GM13977 (cell line): ENCODE data around the gene BAIAP2.

Source experiments
- DNase-seq: peaks from one replicate; pipeline ENCODE4 v3.0.0; 2012; ENCODE audit warnings: low spot score
- CTCF ChIP-seq: IDR thresholded peaks from 2 replicates; pipeline ENCODE4 v1.5.1; 2012; ENCODE audit warnings: mild to moderate bottlenecking, control low read depth; ENCODE audit not compliant: insufficient read depth; ENCODE audit errors: extremely low read depth, missing control alignments
- in situ Hi-C: fragments of 300-500 bp; cut with MboI; formaldehyde crosslinking; loops from one replicate; pipeline ENCODE4 v1.12.0; 2022; ENCODE audit warnings: low sequenced_read_pairs, low pct_unique_long_range_greater_than_20kb, mixed read lengths, inconsistent platforms; ENCODE audit not compliant: unreplicated experiment

The BAIAP2 gene

DNA sequence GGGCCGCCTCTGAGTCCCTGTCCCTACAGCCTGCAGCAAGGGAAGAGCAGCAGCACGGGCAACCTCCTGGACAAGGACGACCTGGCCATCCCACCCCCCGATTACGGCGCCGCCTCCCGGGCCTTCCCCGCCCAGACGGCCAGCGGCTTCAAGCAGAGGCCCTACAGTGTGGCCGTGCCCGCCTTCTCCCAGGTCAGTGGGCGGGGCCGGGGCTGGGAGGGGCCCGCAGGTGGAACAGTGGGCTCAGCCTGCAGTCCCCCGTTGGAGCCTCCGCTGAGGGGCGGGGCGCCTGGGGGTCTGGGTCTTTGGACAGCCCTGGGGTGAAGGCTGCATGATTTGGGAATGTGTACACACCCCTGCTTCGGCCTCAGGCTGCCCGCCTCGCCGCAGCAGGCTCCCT is 71.8 kb downstream of the BAIAP2 start:
- in situ Hi-C loops: no loop called here
- TF ChIP-seq CTCF: no peak
- DNase-seq: no peak

DNA sequence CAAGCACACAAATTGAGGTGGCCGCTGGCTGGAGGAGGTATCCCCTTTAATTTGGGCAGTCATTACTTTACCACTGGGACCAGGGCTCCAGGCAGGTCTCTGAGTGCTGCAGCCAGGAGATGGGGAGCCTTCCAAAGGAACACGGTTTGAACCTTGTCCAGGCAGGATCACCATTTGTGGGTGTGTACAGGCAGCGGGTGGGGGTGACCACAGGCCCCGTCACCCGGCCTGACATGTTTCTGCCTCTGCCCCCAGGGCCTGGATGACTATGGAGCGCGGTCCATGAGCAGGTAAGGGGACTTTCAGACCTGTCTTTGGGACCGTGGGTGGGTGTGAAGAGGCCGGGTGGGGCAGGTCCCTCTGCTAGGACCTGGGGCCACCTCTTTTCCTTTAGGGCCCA is 73.3 kb downstream of the BAIAP2 start:
- in situ Hi-C loops: no loop called here
- DNase-seq: no peak
- TF ChIP-seq CTCF: no peak

DNA sequence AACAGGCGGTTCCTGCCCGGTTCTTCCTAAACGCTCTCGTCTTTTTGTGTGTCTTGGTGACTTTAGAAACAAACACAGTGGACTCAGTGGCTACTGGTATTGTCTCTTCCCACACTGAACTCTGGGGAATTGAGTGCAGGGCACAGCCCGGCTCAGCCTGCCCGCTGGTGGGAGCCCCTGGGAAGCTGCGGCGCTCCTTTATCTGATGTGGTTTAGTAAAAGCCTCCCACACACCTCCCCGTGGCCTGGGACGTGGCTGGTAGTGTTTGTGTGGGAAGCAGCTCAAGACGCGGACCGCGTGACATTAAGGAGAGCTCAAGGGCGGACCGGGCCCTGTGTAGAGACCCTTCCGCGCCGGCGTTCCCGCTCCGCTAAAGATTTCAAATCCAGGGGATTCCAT is 75.0 kb downstream of the BAIAP2 start:
- DNase-seq: no peak
- TF ChIP-seq CTCF: no peak
- in situ Hi-C loops: no loop called here

- DNase-seq: no peak
- no peak for TF ChIP-seq CTCF
- in situ Hi-C loops: no loop called here
Measured at GRCh38 chr17:81110488-81111040, 75.6 kb downstream of the BAIAP2 start.

DNA sequence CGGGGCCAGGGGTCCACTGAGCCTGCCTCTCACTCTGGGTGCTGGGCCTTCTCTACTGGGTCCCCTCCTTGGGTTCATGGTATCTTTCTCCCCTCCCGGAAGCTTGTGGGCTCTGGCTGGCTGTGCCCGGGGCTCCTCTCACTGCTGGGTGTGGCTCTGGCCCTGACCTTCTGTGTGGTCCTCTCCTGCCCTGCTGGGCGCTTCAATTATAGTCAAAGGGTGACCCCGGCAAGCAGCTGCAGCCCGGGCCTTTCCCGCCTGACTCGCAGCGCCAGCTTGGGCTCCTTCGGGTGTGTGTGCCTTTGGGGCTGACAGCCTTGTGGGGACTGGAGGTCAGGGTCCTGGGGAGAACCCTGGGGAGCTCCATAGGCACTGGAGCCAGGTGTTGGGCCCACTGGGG is 76.1 kb downstream of the BAIAP2 start:
- DNase-seq: no peak
- in situ Hi-C loops: no loop called here
- no peak for TF ChIP-seq CTCF

- no peak for TF ChIP-seq CTCF
Measured at GRCh38 chr17:81112450-81112849, 77.5 kb downstream of the BAIAP2 start.

More at GRCh38 chr17:81112450-81112849, 77.5 kb downstream of the BAIAP2 start:
- in situ Hi-C loops: no loop called here
- no peak for DNase-seq
